ENCODE data around the gene SPINT2. TPM values are rescaled to one million over a fixed set of nuclear protein-coding genes. Genes with fewer than 3 reads are reported as not detected.
A peak's percentile ranks its signal among the peaks of the same experiment; 100 is the strongest.
"Not testable (repeated sequence)": the region's sequence is repeated elsewhere in the genome, so short reads cannot be mapped to it uniquely, and the experiment has no call there.

Gene SPINT2
- total RNA-seq, 4 donors from 2014 or later: 158 to 1,321 (median 873) TPM

DNA sequence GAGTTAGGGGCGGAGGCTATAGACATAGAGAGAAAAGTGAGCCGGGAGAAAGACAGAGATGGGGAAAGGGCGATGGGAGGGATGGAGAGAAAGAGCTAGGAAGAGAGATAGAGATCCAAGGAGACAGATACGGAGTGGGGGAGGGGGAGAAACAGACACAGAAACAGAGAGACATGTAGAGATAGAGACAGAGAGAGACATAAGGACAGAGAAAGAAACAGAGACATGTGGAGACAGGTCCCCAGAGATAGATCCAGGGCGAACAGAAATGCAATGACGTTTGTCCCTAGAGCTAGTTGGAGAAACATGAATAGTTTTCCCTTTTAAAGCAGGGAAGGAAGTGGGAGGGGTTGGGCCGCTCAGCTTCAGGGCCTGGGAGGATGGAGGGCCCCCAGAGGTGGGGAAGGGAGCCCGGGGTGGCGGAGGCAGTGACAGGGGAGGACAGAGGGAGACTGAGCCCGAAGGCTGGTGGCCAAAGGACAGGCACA is 12.8 kb upstream of the SPINT2 start:
- no peaks in the 10 kb centered on the region for H3K9me3 ChIP-seq
- H3K36me3 ChIP-seq: no peaks in the 10 kb centered on the region
- H3K27ac ChIP-seq: peak overlapping the region; percentile 62 to 95 (median 78)
- no peak for DNase-seq
- H3K27me3 ChIP-seq: no peaks in the 10 kb centered on the region
- TF ChIP-seq, protein P1, sequence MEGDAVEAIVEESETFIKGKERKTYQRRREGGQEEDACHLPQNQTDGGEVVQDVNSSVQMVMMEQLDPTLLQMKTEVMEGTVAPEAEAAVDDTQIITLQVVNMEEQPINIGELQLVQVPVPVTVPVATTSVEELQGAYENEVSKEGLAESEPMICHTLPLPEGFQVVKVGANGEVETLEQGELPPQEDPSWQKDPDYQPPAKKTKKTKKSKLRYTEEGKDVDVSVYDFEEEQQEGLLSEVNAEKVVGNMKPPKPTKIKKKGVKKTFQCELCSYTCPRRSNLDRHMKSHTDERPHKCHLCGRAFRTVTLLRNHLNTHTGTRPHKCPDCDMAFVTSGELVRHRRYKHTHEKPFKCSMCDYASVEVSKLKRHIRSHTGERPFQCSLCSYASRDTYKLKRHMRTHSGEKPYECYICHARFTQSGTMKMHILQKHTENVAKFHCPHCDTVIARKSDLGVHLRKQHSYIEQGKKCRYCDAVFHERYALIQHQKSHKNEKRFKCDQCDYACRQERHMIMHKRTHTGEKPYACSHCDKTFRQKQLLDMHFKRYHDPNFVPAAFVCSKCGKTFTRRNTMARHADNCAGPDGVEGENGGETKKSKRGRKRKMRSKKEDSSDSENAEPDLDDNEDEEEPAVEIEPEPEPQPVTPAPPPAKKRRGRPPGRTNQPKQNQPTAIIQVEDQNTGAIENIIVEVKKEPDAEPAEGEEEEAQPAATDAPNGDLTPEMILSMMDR (IDR thresholded peaks at IDR 0.05): no peak
- peak in 1 of 2 donors; percentile 14 for TF ChIP-seq POLR2A (IDR thresholded peaks at IDR 0.05)
- H3K4me1 ChIP-seq: peaks cover 0 to 44% (median 0%) of the 10 kb centered on the region in 4 donors
- H3K4me3 ChIP-seq: peak overlapping the region in 3 of 4 donors; percentile 7 to 58 (median 8)

DNA sequence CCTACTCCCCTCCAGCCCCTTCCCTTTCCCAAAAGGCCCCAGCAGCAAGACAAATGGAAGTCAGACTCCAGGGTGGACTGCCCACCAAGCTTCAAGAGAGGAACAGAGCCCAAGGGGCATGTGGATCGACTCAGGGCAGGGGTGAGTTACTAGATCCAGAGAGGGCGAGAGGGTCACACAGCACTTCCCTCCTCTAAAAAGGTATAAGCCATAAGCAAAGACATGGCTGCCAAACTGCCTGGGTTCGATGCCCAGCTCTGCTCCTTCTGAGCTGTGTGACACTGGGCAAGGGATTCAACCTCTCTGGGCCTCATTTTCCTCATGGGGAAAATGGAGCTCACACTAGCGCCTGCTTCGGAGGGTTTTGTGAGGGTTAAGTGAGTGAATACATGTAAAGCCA is 12.0 kb upstream of the SPINT2 start:
- Histone ChIP-seq H3K4me1 (peaks cover 0 to 44% (median 0%) of the 10 kb centered on the region in 4 donors), H3K4me3 (peak overlapping the region in 3 of 4 donors; percentile 5 to 58 (median 7))
- no peak for DNase-seq

DNA sequence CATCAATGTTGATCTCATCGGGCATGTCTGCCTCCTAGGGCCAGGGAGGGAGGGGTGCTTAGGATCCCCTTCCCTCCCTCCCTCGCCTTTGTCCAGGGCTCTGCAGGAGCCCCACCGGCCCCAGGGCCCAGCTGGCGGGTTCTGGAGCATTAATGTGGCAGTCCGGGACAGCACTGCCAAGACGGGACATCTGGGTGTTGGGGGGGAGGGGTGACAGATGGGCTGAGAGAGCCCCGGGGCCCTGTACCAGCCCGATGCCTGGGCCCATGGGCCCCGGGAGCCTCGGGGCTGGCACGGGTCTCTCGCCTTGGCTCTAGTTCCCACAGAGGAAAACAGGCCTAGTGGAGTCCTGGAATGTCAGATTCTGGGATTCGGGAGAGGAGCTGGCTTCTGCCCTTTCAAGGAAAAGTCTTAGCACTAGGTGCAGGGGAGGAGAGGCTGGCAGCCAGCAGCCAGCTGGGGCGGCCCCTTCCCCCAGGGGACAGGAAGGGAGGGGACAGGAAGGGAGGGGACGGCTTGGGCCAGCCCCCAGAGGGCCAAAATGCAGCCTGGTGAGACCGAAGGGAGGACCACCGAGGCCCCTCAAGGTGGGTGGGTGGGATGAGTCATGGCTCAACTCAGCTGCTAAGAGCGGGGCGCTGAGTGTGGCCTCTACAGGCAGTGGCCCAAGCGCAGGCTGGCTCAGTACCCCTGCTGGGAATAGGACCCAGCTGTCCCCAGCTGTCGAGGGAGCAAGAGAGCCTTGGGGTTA is 11.3 kb upstream of the SPINT2 start:
- Histone ChIP-seq H3K27me3 (no peaks in the 10 kb centered on the region), H3K9me3 (no peaks in the 10 kb centered on the region), H3K4me3 (peak overlapping the region; percentile 1 to 58 (median 10)), H3K4me1 (peaks cover 0 to 39% (median 0%) of the 10 kb centered on the region in 4 donors), H3K36me3 (no peaks in the 10 kb centered on the region), H3K27ac (peak overlapping the region; percentile 62 to 95 (median 78))
- peak in 1 of 3 donors; percentile 58 for DNase-seq
- no peak for TF ChIP-seq POLR2A (IDR thresholded peaks at IDR 0.05)
- TF ChIP-seq, protein P1 (IDR thresholded peaks at IDR 0.05): no peak

More for the DNA sequence above, 12.0 kb upstream of the SPINT2 start:
- Histone ChIP-seq H3K9me3 (no peaks in the 10 kb centered on the region), H3K36me3 (no peaks in the 10 kb centered on the region), H3K27ac (peak overlapping the region; percentile 62 to 95 (median 78)), H3K27me3 (no peaks in the 10 kb centered on the region)
- no peak for TF ChIP-seq POLR2A (IDR thresholded peaks at IDR 0.05)

- DNase-seq: no peak
- H3K4me3 ChIP-seq: peak overlapping the region in 1 of 4 donors; percentile 58
- TF ChIP-seq POLR2A (IDR thresholded peaks at IDR 0.05): no peak
- TF ChIP-seq, protein P1 (IDR thresholded peaks at IDR 0.05): no peak
- H3K4me1 ChIP-seq: peaks cover 0 to 32% (median 0%) of the 10 kb centered on the region in 4 donors
- H3K9me3 ChIP-seq: no peaks in the 10 kb centered on the region
- H3K27ac ChIP-seq: peak overlapping the region; percentile 62 to 95 (median 78)
- no peaks in the 10 kb centered on the region for H3K36me3 ChIP-seq
- H3K27me3 ChIP-seq: no peaks in the 10 kb centered on the region
These were observed 10.6 kb upstream of the SPINT2 start for GRCh38 chr19:38253788-38254187.

GRCh38 chr19:38255383-38256014 is 8.9 kb upstream of the SPINT2 start:
- TF ChIP-seq POLR2A (IDR thresholded peaks at IDR 0.05): no peak
- no peak for DNase-seq
- Histone ChIP-seq H3K4me3 (peak overlapping the region; percentile 25 to 58 (median 49)), H3K4me1 (peaks cover 0 to 28% (median 0%) of the 10 kb centered on the region in 4 donors), H3K9me3 (no peaks in the 10 kb centered on the region), H3K27me3 (no peaks in the 10 kb centered on the region), H3K27ac (peak overlapping the region in 3 of 4 donors; percentile 58 to 83 (median 77)), H3K36me3 (no peaks in the 10 kb centered on the region)

DNA sequence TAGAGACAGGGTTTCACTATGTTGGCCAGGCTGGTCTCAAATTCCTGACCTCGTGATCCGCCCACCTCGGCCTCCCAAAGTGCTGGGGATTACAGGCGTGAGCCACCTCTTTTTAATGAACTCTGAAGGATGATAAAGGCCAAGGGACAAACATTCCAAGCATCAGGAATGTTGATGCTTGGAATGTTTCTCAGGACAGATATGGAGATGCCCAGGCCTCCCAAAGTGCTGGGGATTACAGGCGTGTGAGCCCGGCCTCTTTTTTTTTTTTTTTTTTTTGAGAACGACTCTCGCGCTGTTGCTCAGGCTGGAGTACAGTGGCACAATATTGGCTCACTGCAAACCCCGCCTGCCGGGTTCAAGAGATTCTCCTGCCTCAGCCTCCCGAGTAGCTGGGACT is 2.4 kb upstream of the SPINT2 start:
- not testable (repeated sequence) for H3K4me3 ChIP-seq, H3K36me3 ChIP-seq, H3K27me3 ChIP-seq, H3K9me3 ChIP-seq, H3K27ac ChIP-seq, DNase-seq
- H3K4me1 ChIP-seq: peaks cover 0 to 15% (median 6%) of the 10 kb centered on the region in 4 donors

All from Peyer's patch (tissue), 4 donors.